Measurements from ENCODE around the gene RPLP1. TPM values are rescaled to one million over a fixed set of nuclear protein-coding genes. Genes with fewer than 3 reads are reported as not detected.
A peak's percentile ranks its signal among the peaks of the same experiment; 100 is the strongest.

The RPLP1 gene
- 1,000 to 10,000 TPM in 2 of 5 donors, 100 to 1,000 TPM in 2, 10 to 100 TPM in 1; 99.1 to 1,684 (median 575) TPM for total RNA-seq
- polyA plus RNA-seq = 1,000 to 10,000 TPM; 1,998 to 2,495 (median 2,423) TPM
- long read RNA-seq, donor 1, transcript RPLP1-202 (3 exons, 445 nt) = minor isoform, 19 of 1,012 reads
- long read RNA-seq, donor 1, transcript RPLP1-201 (4 exons, 1,197 nt) = major isoform, 831 of 1,012 reads
- long read RNA-seq, donor 1, transcript RPLP1-204 (3 exons, 940 nt) = minor isoform, 27 of 1,012 reads
- long read RNA-seq, donor 1, partial matches to known transcripts = 98 of 1,012 reads
- long read RNA-seq, donor 1, other reads (novel, unspliced or antisense) = 37 of 1,012 reads
- long read RNA-seq, donor 2, transcript RPLP1-202 (3 exons, 445 nt) = minor isoform, 18 of 1,162 reads
- long read RNA-seq, donor 2, transcript RPLP1-204 (3 exons, 940 nt) = minor isoform, 20 of 1,162 reads
- long read RNA-seq, donor 2, transcript RPLP1-201 (4 exons, 1,197 nt) = major isoform, 965 of 1,162 reads
- long read RNA-seq, donor 2, partial matches to known transcripts = 111 of 1,162 reads
- long read RNA-seq, donor 2, other reads (novel, unspliced or antisense) = 48 of 1,162 reads
- long read RNA-seq, donor 3, transcript RPLP1-204 (3 exons, 940 nt) = minor isoform, 13 of 1,374 reads
- long read RNA-seq, donor 3, transcript RPLP1-202 (3 exons, 445 nt) = minor isoform, 28 of 1,374 reads
- long read RNA-seq, donor 3, transcript RPLP1-201 (4 exons, 1,197 nt) = major isoform, 1,203 of 1,374 reads
- long read RNA-seq, donor 3, partial matches to known transcripts = 71 of 1,374 reads
- long read RNA-seq, donor 3, other reads (novel, unspliced or antisense) = 57 of 1,374 reads
- long read RNA-seq, donor 4, transcript RPLP1-201 (4 exons, 1,197 nt) = major isoform, 153 of 187 reads
- long read RNA-seq, donor 4, partial matches to known transcripts = 26 of 187 reads
- long read RNA-seq, donor 4, other reads (novel, unspliced or antisense) = 0 of 187 reads
- long read RNA-seq, donor 5, transcript RPLP1-201 (4 exons, 1,197 nt) = major isoform, 1,738 of 2,088 reads
- long read RNA-seq, donor 5, transcript RPLP1-202 (3 exons, 445 nt) = minor isoform, 36 of 2,088 reads
- long read RNA-seq, donor 5, transcript RPLP1-204 (3 exons, 940 nt) = minor isoform, 21 of 2,088 reads
- long read RNA-seq, donor 5, partial matches to known transcripts = 190 of 2,088 reads
- long read RNA-seq, donor 5, other reads (novel, unspliced or antisense) = 103 of 2,088 reads
- long read RNA-seq, donor 6, transcript RPLP1-204 (3 exons, 940 nt) = minor isoform, 45 of 3,568 reads
- long read RNA-seq, donor 6, transcript RPLP1-202 (3 exons, 445 nt) = minor isoform, 41 of 3,568 reads
- long read RNA-seq, donor 6, transcript RPLP1-201 (4 exons, 1,197 nt) = major isoform, 3,006 of 3,568 reads
- long read RNA-seq, donor 6, partial matches to known transcripts = 326 of 3,568 reads
- long read RNA-seq, donor 6, other reads (novel, unspliced or antisense) = 150 of 3,568 reads
- long read RNA-seq, donor 7, transcript RPLP1-201 (4 exons, 1,197 nt) = major isoform, 1,698 of 2,018 reads
- long read RNA-seq, donor 7, transcript RPLP1-204 (3 exons, 940 nt) = minor isoform, 30 of 2,018 reads
- long read RNA-seq, donor 7, transcript RPLP1-202 (3 exons, 445 nt) = minor isoform, 33 of 2,018 reads
- long read RNA-seq, donor 7, partial matches to known transcripts = 156 of 2,018 reads
- long read RNA-seq, donor 7, other reads (novel, unspliced or antisense) = 101 of 2,018 reads
- long read RNA-seq, donor 8, transcript RPLP1-204 (3 exons, 940 nt) = minor isoform, 20 of 2,124 reads
- long read RNA-seq, donor 8, transcript RPLP1-201 (4 exons, 1,197 nt) = major isoform, 1,883 of 2,124 reads
- long read RNA-seq, donor 8, transcript RPLP1-202 (3 exons, 445 nt) = minor isoform, 27 of 2,124 reads
- long read RNA-seq, donor 8, partial matches to known transcripts = 92 of 2,124 reads
- long read RNA-seq, donor 8, other reads (novel, unspliced or antisense) = 102 of 2,124 reads
- long read RNA-seq, donor 9, transcript RPLP1-202 (3 exons, 445 nt) = minor isoform, 43 of 2,219 reads
- long read RNA-seq, donor 9, transcript RPLP1-204 (3 exons, 940 nt) = minor isoform, 69 of 2,219 reads
- long read RNA-seq, donor 9, transcript RPLP1-201 (4 exons, 1,197 nt) = major isoform, 1,761 of 2,219 reads
- long read RNA-seq, donor 9, partial matches to known transcripts = 242 of 2,219 reads
- long read RNA-seq, donor 9, other reads (novel, unspliced or antisense) = 104 of 2,219 reads
- long read RNA-seq, donor 10, transcript RPLP1-201 (4 exons, 1,197 nt) = major isoform, 690 of 804 reads
- long read RNA-seq, donor 10, transcript RPLP1-202 (3 exons, 445 nt) = minor isoform, 12 of 804 reads
- long read RNA-seq, donor 10, transcript RPLP1-204 (3 exons, 940 nt) = minor isoform, 5 of 804 reads
- long read RNA-seq, donor 10, partial matches to known transcripts = 62 of 804 reads
- long read RNA-seq, donor 10, other reads (novel, unspliced or antisense) = 35 of 804 reads

DNA sequence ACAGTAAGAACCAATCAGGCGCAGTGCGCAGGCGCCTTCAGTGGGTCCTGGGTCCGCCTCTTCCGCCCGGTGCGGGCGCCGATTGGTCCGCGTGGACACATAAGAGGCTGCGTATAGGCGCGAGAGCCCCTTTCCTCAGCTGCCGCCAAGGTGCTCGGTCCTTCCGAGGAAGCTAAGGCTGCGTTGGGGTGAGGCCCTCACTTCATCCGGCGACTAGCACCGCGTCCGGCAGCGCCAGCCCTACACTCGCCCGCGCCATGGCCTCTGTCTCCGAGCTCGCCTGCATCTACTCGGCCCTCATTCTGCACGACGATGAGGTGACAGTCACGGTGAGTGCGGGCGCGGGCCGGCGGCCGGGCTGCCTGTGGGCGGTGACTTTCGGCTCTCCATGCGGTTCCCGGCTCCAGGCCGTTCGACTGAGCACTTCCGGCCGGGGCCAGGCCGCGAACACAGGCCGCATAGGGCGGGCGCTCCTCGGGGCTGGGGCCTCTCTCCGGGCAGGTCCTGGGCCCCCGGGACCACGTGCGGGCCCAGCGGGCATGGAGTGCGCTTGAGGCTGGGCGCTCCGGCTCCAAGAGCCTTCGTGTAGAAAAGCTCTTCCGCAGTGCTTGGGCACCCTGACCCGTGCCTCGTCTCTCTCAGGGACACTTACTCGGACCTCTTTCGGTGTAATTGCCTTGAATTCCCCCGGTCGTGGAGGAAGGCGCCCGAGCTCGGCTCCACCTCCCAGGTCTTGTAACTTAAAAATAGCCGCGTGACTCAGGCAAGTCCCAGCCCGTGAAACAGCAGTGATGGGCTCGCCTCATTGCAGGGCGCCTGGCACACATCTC, at the start of gene RPLP1:
RPLP1 (plus strand) TSS at position 127 of the 830 bp plus-strand sequence; CDS start at position 258, 131 bp downstream.
- H3K4me3 ChIP-seq = peak within 1 kb of the TSS; percentile 77 to 93 (median 82)
- peaks cover 9 to 35% (median 34%) of the 10 kb centered on the region in 4 donors for H3K36me3 ChIP-seq
- H3K9me3 ChIP-seq = no peaks in the 10 kb centered on the region
- intact Hi-C loops (cut with DNase I; ENCODE audit: low total_unique reads) = no loop called here
- H3K4me1 ChIP-seq = peaks cover 22 to 50% (median 37%) of the 10 kb centered on the region in 4 donors
- H3K27me3 ChIP-seq = no peaks in the 10 kb centered on the region
- DNase-seq = peak; percentile 98
- H3K27ac ChIP-seq = peak within 1 kb of the TSS; percentile 95 to 96 (median 95)
- WGBS, 5 donors = 0 to 1% (median 0%) methylated on average over 58 to 77 of the region's 77 CpGs
- TF ChIP-seq POLR2A (IDR thresholded peaks at IDR 0.05) (peak in 2 of 4 donors; percentile 22 to 72), EP300 (IDR thresholded peaks at IDR 0.05) (no peak), POLR2AphosphoS5 (IDR thresholded peaks at IDR 0.05) (peak; percentile 74 to 99 (median 98))
- TF ChIP-seq, protein P1, sequence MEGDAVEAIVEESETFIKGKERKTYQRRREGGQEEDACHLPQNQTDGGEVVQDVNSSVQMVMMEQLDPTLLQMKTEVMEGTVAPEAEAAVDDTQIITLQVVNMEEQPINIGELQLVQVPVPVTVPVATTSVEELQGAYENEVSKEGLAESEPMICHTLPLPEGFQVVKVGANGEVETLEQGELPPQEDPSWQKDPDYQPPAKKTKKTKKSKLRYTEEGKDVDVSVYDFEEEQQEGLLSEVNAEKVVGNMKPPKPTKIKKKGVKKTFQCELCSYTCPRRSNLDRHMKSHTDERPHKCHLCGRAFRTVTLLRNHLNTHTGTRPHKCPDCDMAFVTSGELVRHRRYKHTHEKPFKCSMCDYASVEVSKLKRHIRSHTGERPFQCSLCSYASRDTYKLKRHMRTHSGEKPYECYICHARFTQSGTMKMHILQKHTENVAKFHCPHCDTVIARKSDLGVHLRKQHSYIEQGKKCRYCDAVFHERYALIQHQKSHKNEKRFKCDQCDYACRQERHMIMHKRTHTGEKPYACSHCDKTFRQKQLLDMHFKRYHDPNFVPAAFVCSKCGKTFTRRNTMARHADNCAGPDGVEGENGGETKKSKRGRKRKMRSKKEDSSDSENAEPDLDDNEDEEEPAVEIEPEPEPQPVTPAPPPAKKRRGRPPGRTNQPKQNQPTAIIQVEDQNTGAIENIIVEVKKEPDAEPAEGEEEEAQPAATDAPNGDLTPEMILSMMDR (IDR thresholded peaks at IDR 0.05) = no peak

DNA sequence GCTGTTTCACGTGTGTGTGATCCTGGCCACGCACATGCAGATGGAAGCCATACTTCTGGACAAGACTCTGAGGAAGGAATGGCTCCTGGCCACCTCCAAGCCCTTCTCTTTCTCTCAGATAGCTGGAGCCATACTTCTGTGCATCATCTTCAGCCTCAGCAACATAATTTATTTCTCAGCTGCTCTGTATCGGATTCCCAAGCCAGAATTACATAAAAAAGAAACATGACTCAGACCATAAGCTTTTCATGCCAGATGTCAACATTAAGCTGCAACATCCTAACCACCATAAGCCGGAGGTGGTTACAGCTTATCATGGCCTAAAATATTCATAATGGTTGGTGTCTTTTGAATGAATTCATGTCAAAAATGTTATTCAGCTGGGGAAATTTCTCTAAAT, 49.0 kb upstream of the RPLP1 start:
- Histone ChIP-seq H3K36me3 (peaks cover 0 to 6% (median 0%) of the 10 kb centered on the region in 4 donors), H3K4me1 (no peaks in the 10 kb centered on the region), H3K27me3 (no peaks in the 10 kb centered on the region), H3K9me3 (no peaks in the 10 kb centered on the region), H3K27ac (no peak overlapping the region), H3K4me3 (no peak overlapping the region)
- intact Hi-C loops (cut with DNase I; ENCODE audit: low total_unique reads) = no loop called here
- peak in 1 of 2 donors; percentile 25 for DNase-seq
- WGBS, 5 donors = 65 to 83% (median 75%) methylated on average over 4 of the region's 4 CpGs
- TF ChIP-seq POLR2A (IDR thresholded peaks at IDR 0.05) (no peak), EP300 (IDR thresholded peaks at IDR 0.05) (no peak), POLR2AphosphoS5 (IDR thresholded peaks at IDR 0.05) (no peak)
- TF ChIP-seq, protein P1 (IDR thresholded peaks at IDR 0.05) = no peak
